ENCODE measurements around the gene LAMA1.

DNA sequence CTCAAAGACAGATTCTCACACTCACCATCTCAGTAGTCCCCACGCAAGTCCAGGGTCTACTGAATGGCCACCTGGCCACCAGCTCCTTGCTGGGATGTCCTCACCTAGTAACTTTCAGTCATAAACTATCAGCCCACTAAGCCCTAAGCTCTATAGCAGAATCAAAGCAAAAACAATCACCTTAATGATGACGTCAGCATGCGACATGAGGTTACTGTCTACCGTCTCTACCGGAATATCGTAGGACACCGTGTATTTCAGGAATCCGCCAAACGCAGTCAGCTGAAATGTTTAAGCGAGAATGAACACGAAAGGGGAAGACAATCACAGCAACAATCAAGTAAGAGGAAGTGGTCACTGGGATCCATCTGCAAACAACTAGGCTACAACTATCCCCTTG lies 81.8 kb downstream of the LAMA1 start:
- TF ChIP-seq, protein P1, sequence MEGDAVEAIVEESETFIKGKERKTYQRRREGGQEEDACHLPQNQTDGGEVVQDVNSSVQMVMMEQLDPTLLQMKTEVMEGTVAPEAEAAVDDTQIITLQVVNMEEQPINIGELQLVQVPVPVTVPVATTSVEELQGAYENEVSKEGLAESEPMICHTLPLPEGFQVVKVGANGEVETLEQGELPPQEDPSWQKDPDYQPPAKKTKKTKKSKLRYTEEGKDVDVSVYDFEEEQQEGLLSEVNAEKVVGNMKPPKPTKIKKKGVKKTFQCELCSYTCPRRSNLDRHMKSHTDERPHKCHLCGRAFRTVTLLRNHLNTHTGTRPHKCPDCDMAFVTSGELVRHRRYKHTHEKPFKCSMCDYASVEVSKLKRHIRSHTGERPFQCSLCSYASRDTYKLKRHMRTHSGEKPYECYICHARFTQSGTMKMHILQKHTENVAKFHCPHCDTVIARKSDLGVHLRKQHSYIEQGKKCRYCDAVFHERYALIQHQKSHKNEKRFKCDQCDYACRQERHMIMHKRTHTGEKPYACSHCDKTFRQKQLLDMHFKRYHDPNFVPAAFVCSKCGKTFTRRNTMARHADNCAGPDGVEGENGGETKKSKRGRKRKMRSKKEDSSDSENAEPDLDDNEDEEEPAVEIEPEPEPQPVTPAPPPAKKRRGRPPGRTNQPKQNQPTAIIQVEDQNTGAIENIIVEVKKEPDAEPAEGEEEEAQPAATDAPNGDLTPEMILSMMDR (conservative IDR thresholded peaks at IDR 0.05; ENCODE audit: low read length), result no peak
- no peak for TF ChIP-seq EZH2phosphoT487 (IDR thresholded peaks at IDR 0.05; ENCODE audit: borderline replicate concordance)

Measured in Loucy (cell line).